ENCODE measurements around the gene C8B. TPM values are rescaled to one million over a fixed set of nuclear protein-coding genes. Genes with fewer than 3 reads are reported as not detected.

Gene C8B
- polyA plus RNA-seq, 1 donor from 2014 or later = not detected

- Histone ChIP-seq H2AFZ (ENCODE audit: low read depth, low read length) (no peak overlapping the region), H3K36me3 (ENCODE audit: insufficient read depth, low read length) (no peaks in the 10 kb centered on the region), H4K20me1 (ENCODE audit: insufficient read depth) (no peaks in the 10 kb centered on the region), H3K9me2 (ENCODE audit: insufficient read depth, low read length) (no peaks in the 10 kb centered on the region), H3K9ac (ENCODE audit: low read length) (no peak overlapping the region), H3K27ac (ENCODE audit: low read length) (no peak overlapping the region), H3F3A (ENCODE audit: insufficient read depth, low read length, poor library complexity, severe bottlenecking) (no peaks in the 10 kb centered on the region), H3K4me2 (ENCODE audit: low read length) (no peak overlapping the region), H3K79me2 (replicated peaks; ENCODE audit: insufficient read depth, low read length) (no peaks in the 10 kb centered on the region), H3K9me3 (ENCODE audit: low read length) (no peaks in the 10 kb centered on the region), H3K27me3 (ENCODE audit: insufficient read depth, low read depth, low read length) (no peaks in the 10 kb centered on the region), H3K4me3 (ENCODE audit: low read length) (no peak overlapping the region)
- TF ChIP-seq CTCF (IDR thresholded peaks at IDR 0.05; ENCODE audit: poor library complexity, severe bottlenecking) (no peak), MXI1 (conservative IDR thresholded peaks at IDR 0.05; ENCODE audit: poor library complexity, severe bottlenecking) (no peak), TAF1 (IDR thresholded peaks at IDR 0.05; ENCODE audit: low read depth) (no peak), EZH2 (IDR thresholded peaks at IDR 0.05; ENCODE audit: borderline replicate concordance, insufficient read depth, low read length, poor library complexity, severe bottlenecking) (no peak), EP300 (conservative IDR thresholded peaks at IDR 0.05; ENCODE audit: poor library complexity, severe bottlenecking) (no peak), RAD21 (conservative IDR thresholded peaks at IDR 0.05) (no peak), POLR2AphosphoS5 (IDR thresholded peaks at IDR 0.05) (no peak), SMC3 (conservative IDR thresholded peaks at IDR 0.05; ENCODE audit: poor library complexity) (no peak)
- TF ChIP-seq, protein P1, sequence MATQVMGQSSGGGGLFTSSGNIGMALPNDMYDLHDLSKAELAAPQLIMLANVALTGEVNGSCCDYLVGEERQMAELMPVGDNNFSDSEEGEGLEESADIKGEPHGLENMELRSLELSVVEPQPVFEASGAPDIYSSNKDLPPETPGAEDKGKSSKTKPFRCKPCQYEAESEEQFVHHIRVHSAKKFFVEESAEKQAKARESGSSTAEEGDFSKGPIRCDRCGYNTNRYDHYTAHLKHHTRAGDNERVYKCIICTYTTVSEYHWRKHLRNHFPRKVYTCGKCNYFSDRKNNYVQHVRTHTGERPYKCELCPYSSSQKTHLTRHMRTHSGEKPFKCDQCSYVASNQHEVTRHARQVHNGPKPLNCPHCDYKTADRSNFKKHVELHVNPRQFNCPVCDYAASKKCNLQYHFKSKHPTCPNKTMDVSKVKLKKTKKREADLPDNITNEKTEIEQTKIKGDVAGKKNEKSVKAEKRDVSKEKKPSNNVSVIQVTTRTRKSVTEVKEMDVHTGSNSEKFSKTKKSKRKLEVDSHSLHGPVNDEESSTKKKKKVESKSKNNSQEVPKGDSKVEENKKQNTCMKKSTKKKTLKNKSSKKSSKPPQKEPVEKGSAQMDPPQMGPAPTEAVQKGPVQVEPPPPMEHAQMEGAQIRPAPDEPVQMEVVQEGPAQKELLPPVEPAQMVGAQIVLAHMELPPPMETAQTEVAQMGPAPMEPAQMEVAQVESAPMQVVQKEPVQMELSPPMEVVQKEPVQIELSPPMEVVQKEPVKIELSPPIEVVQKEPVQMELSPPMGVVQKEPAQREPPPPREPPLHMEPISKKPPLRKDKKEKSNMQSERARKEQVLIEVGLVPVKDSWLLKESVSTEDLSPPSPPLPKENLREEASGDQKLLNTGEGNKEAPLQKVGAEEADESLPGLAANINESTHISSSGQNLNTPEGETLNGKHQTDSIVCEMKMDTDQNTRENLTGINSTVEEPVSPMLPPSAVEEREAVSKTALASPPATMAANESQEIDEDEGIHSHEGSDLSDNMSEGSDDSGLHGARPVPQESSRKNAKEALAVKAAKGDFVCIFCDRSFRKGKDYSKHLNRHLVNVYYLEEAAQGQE (IDR thresholded peaks at IDR 0.05; ENCODE audit: borderline replicate concordance) = no peak
These were observed 49.9 kb downstream of the C8B start for GRCh38 chr1:56915960-56916359.

GRCh38 chr1:56912325-56912724 lies 53.5 kb downstream of the C8B start:
- no peaks in the 10 kb centered on the region for H3K36me3 ChIP-seq (ENCODE audit: insufficient read depth, low read length)
- H3K9me3 ChIP-seq (ENCODE audit: low read length) = no peaks in the 10 kb centered on the region
- no peak overlapping the region for H3K4me3 ChIP-seq (ENCODE audit: low read length)
- no peaks in the 10 kb centered on the region for H3K9me2 ChIP-seq (ENCODE audit: insufficient read depth, low read length)
- no peaks in the 10 kb centered on the region for H3F3A ChIP-seq (ENCODE audit: insufficient read depth, low read length, poor library complexity, severe bottlenecking)
- no peaks in the 10 kb centered on the region for H3K79me2 ChIP-seq (replicated peaks; ENCODE audit: insufficient read depth, low read length)
- no peak overlapping the region for H2AFZ ChIP-seq (ENCODE audit: low read depth, low read length)
- H3K27ac ChIP-seq (ENCODE audit: low read length) = no peak overlapping the region
- no peaks in the 10 kb centered on the region for H4K20me1 ChIP-seq (ENCODE audit: insufficient read depth)
- no peaks in the 10 kb centered on the region for H3K27me3 ChIP-seq (ENCODE audit: insufficient read depth, low read depth, low read length)
- no peak overlapping the region for H3K9ac ChIP-seq (ENCODE audit: low read length)
- TF ChIP-seq POLR2AphosphoS5 (IDR thresholded peaks at IDR 0.05) (no peak), TAF1 (IDR thresholded peaks at IDR 0.05; ENCODE audit: low read depth) (no peak), SMC3 (conservative IDR thresholded peaks at IDR 0.05; ENCODE audit: poor library complexity) (no peak), EP300 (conservative IDR thresholded peaks at IDR 0.05; ENCODE audit: poor library complexity, severe bottlenecking) (no peak), RAD21 (conservative IDR thresholded peaks at IDR 0.05) (no peak), CTCF (IDR thresholded peaks at IDR 0.05; ENCODE audit: poor library complexity, severe bottlenecking) (no peak), EZH2 (IDR thresholded peaks at IDR 0.05; ENCODE audit: borderline replicate concordance, insufficient read depth, low read length, poor library complexity, severe bottlenecking) (no peak), MXI1 (conservative IDR thresholded peaks at IDR 0.05; ENCODE audit: poor library complexity, severe bottlenecking) (no peak)
- TF ChIP-seq, protein P1 (IDR thresholded peaks at IDR 0.05; ENCODE audit: borderline replicate concordance) = no peak
- no peak overlapping the region for H3K4me2 ChIP-seq (ENCODE audit: low read length)
